Measurements from ENCODE around the gene DNAH9.

Gene DNAH9

GRCh38 chr17:12007466-12007865 is 409.2 kb downstream of the DNAH9 start:
- Histone ChIP-seq H3K36me3 (ENCODE audit: control insufficient read depth, low read length) (no peaks in the 10 kb centered on the region), H3K79me2 (ENCODE audit: control insufficient read depth, low read length) (no peaks in the 10 kb centered on the region), H4K20me1 (ENCODE audit: control insufficient read depth, insufficient read depth, low read depth, low read length) (no peaks in the 10 kb centered on the region), H3K4me3 (ENCODE audit: low read length) (no peak overlapping the region), H3K9me3 (ENCODE audit: control insufficient read depth, insufficient read depth, low read length) (no peaks in the 10 kb centered on the region), H3K27ac (ENCODE audit: low read depth, low read length) (no peak overlapping the region), H3K9me2 (replicated peaks; ENCODE audit: control insufficient read depth, low read length) (no peaks in the 10 kb centered on the region), H3K4me1 (ENCODE audit: control insufficient read depth, low read length) (no peaks in the 10 kb centered on the region), H3F3A (ENCODE audit: control insufficient read depth, insufficient read depth) (no peaks in the 10 kb centered on the region), H3K4me2 (ENCODE audit: low read length) (no peak overlapping the region), H3K27me3 (ENCODE audit: control insufficient read depth, low read length) (peaks cover 9% of the 10 kb centered on the region; the same call in 1 of the 2 replicates)
- TF ChIP-seq CTCF (IDR thresholded peaks at IDR 0.05; ENCODE audit: low read depth, low read length, poor library complexity, severe bottlenecking) (no peak), EZH2phosphoT487 (IDR thresholded peaks at IDR 0.05; ENCODE audit: borderline replicate concordance, low read length) (no peak)

Measured in DOHH2 (cell line).